Measurements from ENCODE around the gene PPP1R1A. TPM values are rescaled to one million over a fixed set of nuclear protein-coding genes. Genes with fewer than 3 reads are reported as not detected.

Gene PPP1R1A
- total and polyA plus RNA-seq, 2 experiments from 2014 or later, result 14.0 to 43.2 TPM

DNA sequence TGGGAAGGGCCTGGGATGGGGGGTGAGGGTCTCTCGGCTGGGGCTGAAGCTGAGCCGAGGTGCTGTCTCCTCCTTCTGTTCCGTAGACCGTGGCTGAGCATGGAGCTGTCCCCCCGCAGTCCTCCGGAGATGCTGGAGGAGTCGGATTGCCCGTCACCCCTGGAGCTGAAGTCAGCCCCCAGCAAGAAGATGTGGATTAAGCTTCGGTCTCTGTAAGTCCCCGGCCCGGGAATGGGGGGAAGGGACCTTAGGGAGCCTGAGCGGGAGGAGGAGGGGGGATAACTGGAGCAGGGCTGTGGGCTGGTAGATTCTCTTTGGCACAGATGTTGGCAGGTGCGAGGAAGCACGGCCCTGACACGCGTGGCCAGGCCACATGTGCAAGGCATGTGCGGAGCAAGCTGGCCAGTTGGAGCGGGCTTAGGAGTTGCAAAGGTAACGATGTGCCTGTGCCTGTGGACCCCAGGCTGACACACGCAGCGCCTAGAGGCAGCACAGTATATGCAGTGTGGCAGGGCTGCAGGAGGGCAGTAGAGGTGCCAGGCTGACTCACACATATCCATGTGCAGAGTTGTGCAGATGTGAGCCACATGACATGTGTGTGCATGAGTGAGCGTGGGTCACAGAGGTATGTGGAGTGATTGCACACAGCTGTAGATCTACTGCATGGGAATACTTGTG, 38.5 kb downstream of the PPP1R1A start:
- H3K36me3 ChIP-seq (replicated peaks; ENCODE audit: insufficient read depth, low read depth), result no peaks in the 10 kb centered on the region
- peak overlapping the region; percentile 97 for H3K4me2 ChIP-seq
- H3K9me3 ChIP-seq (ENCODE audit: low read depth), result no peaks in the 10 kb centered on the region
- no peaks in the 10 kb centered on the region for H3K79me2 ChIP-seq
- peak overlapping the region; percentile 35 for H3K4me3 ChIP-seq
- WGBS (ENCODE audit: low lambda C conversion rate, missing lambda C conversion rate), result 8% methylated on average over 21 of the region's 22 CpGs
- peaks cover 7% of the 10 kb centered on the region for H3K4me1 ChIP-seq (ENCODE audit: insufficient read depth)
- H3K9me2 ChIP-seq (replicated peaks; ENCODE audit: insufficient read depth), result no peaks in the 10 kb centered on the region
- DNase-seq (ENCODE audit: low spot score), result no peak
- no peaks in the 10 kb centered on the region for H4K20me1 ChIP-seq (ENCODE audit: insufficient read depth, poor library complexity, severe bottlenecking)
- no peak overlapping the region for H3K27ac ChIP-seq
- peak overlapping the region; percentile 72 for H2AFZ ChIP-seq
- peaks cover 88% of the 10 kb centered on the region for H3K27me3 ChIP-seq
- TF ChIP-seq EZH2phosphoT487 (IDR thresholded peaks at IDR 0.05; ENCODE audit: low read depth, severe bottlenecking, unreplicated experiment) (no peak), EZH2 (IDR thresholded peaks at IDR 0.05; ENCODE audit: borderline replicate concordance) (no peak)
- TF ChIP-seq, protein P1, sequence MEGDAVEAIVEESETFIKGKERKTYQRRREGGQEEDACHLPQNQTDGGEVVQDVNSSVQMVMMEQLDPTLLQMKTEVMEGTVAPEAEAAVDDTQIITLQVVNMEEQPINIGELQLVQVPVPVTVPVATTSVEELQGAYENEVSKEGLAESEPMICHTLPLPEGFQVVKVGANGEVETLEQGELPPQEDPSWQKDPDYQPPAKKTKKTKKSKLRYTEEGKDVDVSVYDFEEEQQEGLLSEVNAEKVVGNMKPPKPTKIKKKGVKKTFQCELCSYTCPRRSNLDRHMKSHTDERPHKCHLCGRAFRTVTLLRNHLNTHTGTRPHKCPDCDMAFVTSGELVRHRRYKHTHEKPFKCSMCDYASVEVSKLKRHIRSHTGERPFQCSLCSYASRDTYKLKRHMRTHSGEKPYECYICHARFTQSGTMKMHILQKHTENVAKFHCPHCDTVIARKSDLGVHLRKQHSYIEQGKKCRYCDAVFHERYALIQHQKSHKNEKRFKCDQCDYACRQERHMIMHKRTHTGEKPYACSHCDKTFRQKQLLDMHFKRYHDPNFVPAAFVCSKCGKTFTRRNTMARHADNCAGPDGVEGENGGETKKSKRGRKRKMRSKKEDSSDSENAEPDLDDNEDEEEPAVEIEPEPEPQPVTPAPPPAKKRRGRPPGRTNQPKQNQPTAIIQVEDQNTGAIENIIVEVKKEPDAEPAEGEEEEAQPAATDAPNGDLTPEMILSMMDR (IDR thresholded peaks at IDR 0.05; ENCODE audit: poor library complexity), result no peak

DNA sequence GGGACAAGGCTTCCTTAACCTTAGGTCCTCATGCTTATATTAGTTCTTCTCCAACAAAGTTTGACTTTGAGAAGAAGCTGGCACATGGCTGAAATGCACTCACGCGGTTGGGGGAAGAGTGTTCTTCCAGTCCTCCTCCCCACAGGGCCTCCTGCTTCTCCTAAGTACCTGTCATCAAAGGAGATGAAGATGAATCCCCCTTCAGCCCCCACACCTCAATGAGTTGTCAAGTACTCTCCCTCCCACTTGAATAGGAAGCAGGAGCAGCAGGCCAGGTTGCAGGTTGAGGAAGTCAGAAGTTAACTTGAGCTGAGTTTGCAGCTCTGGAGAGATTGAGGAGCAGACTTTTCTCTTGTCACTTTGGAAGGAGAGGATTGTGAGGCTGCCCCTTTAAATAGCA, 41.9 kb downstream of the PPP1R1A start:
- no peaks in the 10 kb centered on the region for H4K20me1 ChIP-seq (ENCODE audit: insufficient read depth, poor library complexity, severe bottlenecking)

GRCh38 chr12:54544743-54545142, 43.7 kb downstream of the PPP1R1A start:
- Histone ChIP-seq H3K9me3 (ENCODE audit: low read depth) (no peaks in the 10 kb centered on the region), H3K4me1 (ENCODE audit: insufficient read depth) (peaks cover 2% of the 10 kb centered on the region), H4K20me1 (ENCODE audit: insufficient read depth, poor library complexity, severe bottlenecking) (no peaks in the 10 kb centered on the region), H3K4me2 (no peak overlapping the region), H3K27me3 (peaks cover 59% of the 10 kb centered on the region), H3K9me2 (replicated peaks; ENCODE audit: insufficient read depth) (no peaks in the 10 kb centered on the region), H3K27ac (no peak overlapping the region), H3K36me3 (replicated peaks; ENCODE audit: insufficient read depth, low read depth) (no peaks in the 10 kb centered on the region), H3K4me3 (no peak overlapping the region), H3K79me2 (no peaks in the 10 kb centered on the region), H2AFZ (no peak overlapping the region)
- TF ChIP-seq EZH2phosphoT487 (IDR thresholded peaks at IDR 0.05; ENCODE audit: low read depth, severe bottlenecking, unreplicated experiment), result no peak
- TF ChIP-seq, protein P1 (IDR thresholded peaks at IDR 0.05; ENCODE audit: poor library complexity), result no peak
- TF ChIP-seq EZH2 (IDR thresholded peaks at IDR 0.05; ENCODE audit: borderline replicate concordance), result no peak
- WGBS (ENCODE audit: low lambda C conversion rate, missing lambda C conversion rate), result 91% methylated on average over 7 of the region's 7 CpGs
- DNase-seq (ENCODE audit: low spot score), result no peak

More for the DNA sequence above, 41.9 kb downstream of the PPP1R1A start:
- TF ChIP-seq EZH2 (IDR thresholded peaks at IDR 0.05; ENCODE audit: borderline replicate concordance) (no peak), EZH2phosphoT487 (IDR thresholded peaks at IDR 0.05; ENCODE audit: low read depth, severe bottlenecking, unreplicated experiment) (no peak)
- TF ChIP-seq, protein P1 (IDR thresholded peaks at IDR 0.05; ENCODE audit: poor library complexity), result no peak
- no peak overlapping the region for H2AFZ ChIP-seq
- peaks cover 77% of the 10 kb centered on the region for H3K27me3 ChIP-seq
- H3K4me1 ChIP-seq (ENCODE audit: insufficient read depth), result peaks cover 7% of the 10 kb centered on the region
- H3K4me3 ChIP-seq, result no peak overlapping the region
- no peak overlapping the region for H3K27ac ChIP-seq
- 87% methylated on average over 2 of the region's 2 CpGs for WGBS (ENCODE audit: low lambda C conversion rate, missing lambda C conversion rate)
- H3K79me2 ChIP-seq, result no peaks in the 10 kb centered on the region
- no peaks in the 10 kb centered on the region for H3K36me3 ChIP-seq (replicated peaks; ENCODE audit: insufficient read depth, low read depth)
- H3K4me2 ChIP-seq, result no peak overlapping the region
- H3K9me2 ChIP-seq (replicated peaks; ENCODE audit: insufficient read depth), result no peaks in the 10 kb centered on the region
- no peak for DNase-seq (ENCODE audit: low spot score)
- H3K9me3 ChIP-seq (ENCODE audit: low read depth), result no peaks in the 10 kb centered on the region

Data from hepatocyte (in vitro differentiated cells).